Measurements from ENCODE around the gene OTUD3.

GRCh38 chr1:19910650-19911049 is 28.5 kb downstream of the OTUD3 start:
- TF ChIP-seq ZFP36 (IDR thresholded peaks at IDR 0.05; ENCODE audit: borderline replicate concordance, low read depth, low read length, partially characterized antibody) (no peak), EHMT2 (IDR thresholded peaks at IDR 0.05; ENCODE audit: borderline replicate concordance, low read depth, low read length) (no peak), HNRNPL (IDR thresholded peaks at IDR 0.05; ENCODE audit: low read depth, low read length) (no peak), ZSCAN12 (CRISPR knock-in tag; IDR thresholded peaks at IDR 0.05) (no peak), KLF13 (CRISPR knock-in tag; IDR thresholded peaks at IDR 0.05) (no peak), CHD2 (IDR thresholded peaks at IDR 0.05; ENCODE audit: low read depth, low read length) (no peak)
- TF ChIP-seq, protein P1, sequence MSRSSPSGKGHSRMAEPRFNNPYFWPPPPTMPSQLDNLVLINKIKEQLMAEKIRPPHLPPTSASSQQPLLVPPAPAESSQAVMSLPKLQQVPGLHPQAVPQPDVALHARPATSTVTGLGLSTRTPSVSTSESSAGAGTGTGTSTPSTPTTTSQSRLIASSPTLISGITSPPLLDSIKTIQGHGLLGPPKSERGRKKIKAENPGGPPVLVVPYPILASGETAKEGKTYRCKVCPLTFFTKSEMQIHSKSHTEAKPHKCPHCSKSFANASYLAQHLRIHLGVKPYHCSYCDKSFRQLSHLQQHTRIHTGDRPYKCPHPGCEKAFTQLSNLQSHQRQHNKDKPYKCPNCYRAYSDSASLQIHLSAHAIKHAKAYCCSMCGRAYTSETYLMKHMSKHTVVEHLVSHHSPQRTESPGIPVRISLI (CRISPR knock-in tag; IDR thresholded peaks at IDR 0.05; ENCODE audit: borderline replicate concordance) = no peak
